Effector memory CD4-positive, alpha-beta T cell (primary cell): Measurements from ENCODE around the gene BLOC1S5.

ENCODE experiments used
- DNase-seq, 3 donors: peaks; one replicate each; pipeline ENCODE4 v3.0.0-alpha.2; 2020
- H3K27ac ChIP-seq: 2 replicates; pipeline ENCODE4 v1.7.0; 2013; ENCODE audit warnings: mild to moderate bottlenecking, low read length, moderate library complexity; ENCODE audit not compliant: insufficient read depth, poor library complexity, severe bottlenecking
- H3K27me3 ChIP-seq: replicated peaks from 2 replicates; pipeline ENCODE4 v1.7.0; 2013; ENCODE audit warnings: mild to moderate bottlenecking, low read length; ENCODE audit not compliant: insufficient read depth, control insufficient read depth, poor library complexity, severe bottlenecking
- H3K36me3 ChIP-seq: 2 replicates; pipeline ENCODE4 v1.7.0; 2013; ENCODE audit warnings: mild to moderate bottlenecking, low read length, moderate library complexity; ENCODE audit not compliant: control insufficient read depth, insufficient read depth
- H3K4me1 ChIP-seq: 2 replicates; pipeline ENCODE4 v1.7.0; 2013; ENCODE audit warnings: low read length, mild to moderate bottlenecking; ENCODE audit not compliant: control insufficient read depth, insufficient read depth, poor library complexity, severe bottlenecking
- H3K4me3 ChIP-seq: 2 replicates; pipeline ENCODE4 v1.7.0; 2013; ENCODE audit warnings: low read length, low read depth, mild to moderate bottlenecking; ENCODE audit not compliant: insufficient read depth, poor library complexity, severe bottlenecking
- H3K9me3 ChIP-seq: 2 replicates; pipeline ENCODE4 v1.7.0; 2013; ENCODE audit warnings: mild to moderate bottlenecking, low read length, moderate library complexity; ENCODE audit not compliant: control insufficient read depth

Gene BLOC1S5

DNA sequence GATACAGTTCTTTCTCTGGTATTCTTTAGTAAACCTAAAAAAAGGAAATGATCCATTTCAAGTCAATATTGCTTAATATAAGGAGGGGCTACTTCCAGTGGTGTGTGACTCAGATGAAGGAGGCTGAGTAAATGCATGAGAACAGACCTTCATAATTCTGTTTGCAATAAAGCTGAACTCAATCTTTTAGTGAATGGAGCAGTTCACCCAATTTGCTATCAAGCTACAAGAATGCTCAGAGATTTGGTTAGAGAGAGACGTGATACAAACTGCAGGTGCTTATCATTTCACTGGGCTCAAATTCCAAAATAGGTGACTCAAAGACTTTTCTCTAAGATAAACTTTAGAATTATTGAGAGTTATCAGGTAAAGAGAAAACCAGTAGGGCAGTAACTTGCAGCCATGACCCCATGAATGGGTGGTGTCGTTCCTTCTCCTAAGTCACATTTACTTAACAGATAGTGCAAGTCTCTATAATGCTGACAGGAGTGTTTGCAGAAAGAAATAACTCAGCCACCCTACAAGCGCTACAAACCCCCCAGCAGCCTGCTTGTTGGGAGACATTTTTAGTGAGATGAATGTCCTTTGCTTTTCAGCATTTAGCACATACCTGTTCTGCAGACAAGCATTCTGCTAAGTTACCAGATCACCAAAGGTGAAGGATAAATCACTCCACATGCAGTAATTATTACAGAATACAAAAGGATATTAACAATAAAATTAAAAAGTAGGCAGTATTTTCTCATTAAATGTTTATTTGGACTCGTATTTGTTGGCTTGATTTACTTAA lies 16.4 kb upstream of the BLOC1S5 start:
- H3K4me1 ChIP-seq = no peaks in the 10 kb centered on the region
- no peak overlapping the region for H3K27ac ChIP-seq
- H3K36me3 ChIP-seq = no peaks in the 10 kb centered on the region
- H3K27me3 ChIP-seq = no peaks in the 10 kb centered on the region
- no peak for DNase-seq
- no peak overlapping the region for H3K4me3 ChIP-seq
- H3K9me3 ChIP-seq = no peaks in the 10 kb centered on the region

DNA sequence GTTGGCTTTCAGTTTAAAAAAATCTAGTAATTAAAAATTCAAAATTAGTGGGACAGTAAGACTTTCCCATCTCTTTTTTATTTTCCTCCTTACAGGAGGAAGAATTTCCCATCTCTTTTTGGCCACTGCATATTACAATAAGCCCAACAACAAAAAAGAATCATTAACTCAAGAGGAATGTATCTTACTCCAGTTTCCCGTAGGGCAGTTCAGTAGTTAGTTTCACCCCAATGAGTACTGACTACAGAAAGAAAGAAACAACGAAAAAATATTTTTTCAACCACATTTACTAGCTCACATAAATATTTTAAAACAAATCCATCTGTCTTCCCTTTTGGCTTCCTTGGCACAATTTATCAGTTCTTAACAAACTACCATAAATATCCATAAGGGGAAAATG lies 14.9 kb upstream of the BLOC1S5 start:
- Histone ChIP-seq H3K27me3 (no peaks in the 10 kb centered on the region), H3K27ac (no peak overlapping the region), H3K36me3 (no peaks in the 10 kb centered on the region), H3K4me1 (no peaks in the 10 kb centered on the region), H3K4me3 (no peak overlapping the region), H3K9me3 (no peaks in the 10 kb centered on the region)
- DNase-seq = no peak

DNA sequence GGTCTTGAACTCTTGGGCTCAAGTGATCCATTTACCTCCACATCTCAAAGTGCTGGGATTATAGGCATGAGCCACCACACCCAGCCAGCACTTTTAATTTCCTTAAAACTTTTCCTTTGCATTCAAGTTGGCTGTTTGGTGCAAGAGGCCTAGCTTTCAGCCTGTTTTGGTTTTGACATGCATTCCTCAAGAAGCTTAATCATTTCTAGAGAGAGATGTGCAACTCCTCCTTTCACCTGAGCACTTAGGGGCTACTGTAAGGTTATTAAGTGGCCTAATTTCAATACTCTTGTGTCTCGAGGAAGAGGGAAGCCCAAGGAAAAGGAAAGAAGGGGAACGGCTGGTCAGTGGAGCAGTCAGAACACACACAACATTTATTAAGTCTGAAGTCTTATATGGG lies 13.8 kb upstream of the BLOC1S5 start:
- no peak overlapping the region for H3K27ac ChIP-seq
- no peaks in the 10 kb centered on the region for H3K9me3 ChIP-seq
- DNase-seq = no peak
- no peaks in the 10 kb centered on the region for H3K36me3 ChIP-seq
- no peaks in the 10 kb centered on the region for H3K4me1 ChIP-seq
- no peak overlapping the region for H3K4me3 ChIP-seq
- no peaks in the 10 kb centered on the region for H3K27me3 ChIP-seq

DNA sequence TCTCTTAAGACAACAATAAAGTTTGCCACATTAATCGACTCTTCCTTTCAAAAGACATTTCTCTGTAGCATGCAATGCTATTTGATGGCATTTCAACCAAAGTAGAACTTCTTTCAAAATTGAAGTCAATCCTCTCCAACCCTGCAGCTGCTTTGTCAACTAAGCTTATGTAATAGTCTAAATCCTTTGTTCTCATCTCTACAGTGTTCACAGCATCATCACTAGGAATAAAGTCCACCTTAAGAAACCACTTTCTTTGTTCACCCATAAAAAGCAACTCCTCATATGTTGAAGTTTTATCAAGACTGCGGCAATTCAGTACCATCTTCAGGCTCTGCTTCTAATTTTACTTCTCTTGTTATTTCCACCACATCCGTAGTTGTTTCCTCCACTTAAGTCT lies 11.5 kb upstream of the BLOC1S5 start:
- no peak overlapping the region for H3K27ac ChIP-seq
- H3K36me3 ChIP-seq = no peaks in the 10 kb centered on the region
- H3K9me3 ChIP-seq = no peaks in the 10 kb centered on the region
- no peaks in the 10 kb centered on the region for H3K4me1 ChIP-seq
- DNase-seq = no peak
- no peaks in the 10 kb centered on the region for H3K27me3 ChIP-seq
- H3K4me3 ChIP-seq = no peak overlapping the region

DNA sequence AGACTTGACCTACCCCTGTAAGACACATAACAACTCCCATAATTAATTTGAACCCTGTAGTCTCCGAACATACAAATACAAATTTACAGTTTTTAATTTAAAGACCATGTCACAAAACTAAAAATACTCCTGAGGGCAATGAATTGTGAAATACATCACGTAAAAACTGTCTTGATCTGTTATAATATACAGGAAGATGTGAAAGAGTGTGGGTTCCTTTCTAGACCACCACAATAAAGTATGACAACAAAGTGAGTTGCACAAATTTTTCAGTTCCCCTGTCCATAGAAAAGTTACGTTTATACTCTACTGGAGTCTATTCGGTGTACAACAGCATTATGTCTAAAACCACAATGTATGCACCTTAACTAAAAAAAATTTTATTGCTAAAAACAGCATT lies 11.0 kb upstream of the BLOC1S5 start:
- H3K27ac ChIP-seq = no peak overlapping the region
- no peaks in the 10 kb centered on the region for H3K9me3 ChIP-seq
- H3K27me3 ChIP-seq = no peaks in the 10 kb centered on the region
- H3K36me3 ChIP-seq = no peaks in the 10 kb centered on the region
- no peaks in the 10 kb centered on the region for H3K4me1 ChIP-seq
- DNase-seq = no peak
- no peak overlapping the region for H3K4me3 ChIP-seq

DNA sequence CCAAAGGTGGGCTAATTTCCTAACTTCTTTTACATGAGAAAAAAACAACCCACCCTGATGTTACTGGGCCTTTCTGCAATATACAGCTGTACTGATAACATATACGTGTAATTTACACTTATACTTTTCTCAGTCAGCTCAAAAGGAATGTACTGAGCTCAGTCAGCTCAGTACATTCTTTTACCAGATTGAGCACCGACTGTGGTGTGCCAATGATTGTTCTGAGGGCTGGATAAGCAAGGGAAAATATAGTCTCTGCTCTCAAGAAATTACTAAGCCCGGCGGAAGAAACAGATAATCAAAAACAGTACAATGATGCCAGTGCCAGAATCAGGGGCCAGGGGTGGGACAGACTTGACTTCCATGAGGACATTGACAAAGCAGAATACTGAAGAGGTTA lies 10.0 kb upstream of the BLOC1S5 start:
- Histone ChIP-seq H3K27ac (no peak overlapping the region), H3K27me3 (no peaks in the 10 kb centered on the region), H3K4me3 (no peak overlapping the region), H3K9me3 (no peaks in the 10 kb centered on the region), H3K4me1 (no peaks in the 10 kb centered on the region), H3K36me3 (no peaks in the 10 kb centered on the region)
- DNase-seq = no peak

DNA sequence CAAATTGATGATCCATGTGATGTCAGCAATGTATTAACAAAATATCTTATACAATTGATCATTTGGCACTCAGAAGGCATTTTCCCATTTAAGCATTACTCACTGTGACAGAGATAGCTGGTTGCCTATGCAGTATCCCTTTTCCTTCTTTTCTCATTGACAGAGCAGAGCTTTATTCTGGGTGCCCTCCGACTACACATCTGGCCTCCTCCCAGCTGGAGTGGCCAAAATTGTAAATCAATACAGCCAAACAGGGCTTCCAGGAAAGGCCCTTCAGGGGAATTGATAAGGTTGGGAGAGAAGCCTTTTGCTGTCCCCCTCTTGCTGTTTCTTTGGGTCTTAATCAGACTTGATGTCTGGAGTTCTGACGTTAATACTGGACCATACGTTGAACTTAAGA lies 9.6 kb upstream of the BLOC1S5 start:
- H3K4me1 ChIP-seq = no peaks in the 10 kb centered on the region
- H3K4me3 ChIP-seq = no peak overlapping the region
- no peaks in the 10 kb centered on the region for H3K36me3 ChIP-seq
- no peaks in the 10 kb centered on the region for H3K27me3 ChIP-seq
- no peak overlapping the region for H3K27ac ChIP-seq
- DNase-seq = no peak
- no peaks in the 10 kb centered on the region for H3K9me3 ChIP-seq

DNA sequence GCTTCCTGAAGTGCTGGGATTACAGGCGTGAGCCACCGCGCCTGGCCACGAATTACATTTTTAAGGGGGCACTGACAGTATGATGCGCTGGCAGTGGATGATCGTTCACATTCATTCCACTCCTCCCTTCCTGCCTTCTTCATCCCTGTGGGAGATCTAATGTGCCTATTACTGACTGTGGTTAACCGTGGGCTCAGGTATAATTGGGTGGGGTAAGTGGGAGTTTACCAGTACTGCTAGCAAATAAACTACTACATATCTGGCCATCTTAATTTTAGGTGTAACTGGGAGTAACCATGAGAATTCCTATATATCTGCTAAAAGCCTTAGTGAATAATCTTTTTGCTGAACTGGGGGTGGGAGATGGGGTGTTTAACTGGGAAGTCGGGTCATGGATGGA lies 6.5 kb upstream of the BLOC1S5 start:
- Histone ChIP-seq H3K4me3 (no peak overlapping the region), H3K27me3 (no peaks in the 10 kb centered on the region), H3K4me1 (no peaks in the 10 kb centered on the region), H3K27ac (no peak overlapping the region), H3K36me3 (no peaks in the 10 kb centered on the region), H3K9me3 (no peaks in the 10 kb centered on the region)
- DNase-seq = no peak

DNA sequence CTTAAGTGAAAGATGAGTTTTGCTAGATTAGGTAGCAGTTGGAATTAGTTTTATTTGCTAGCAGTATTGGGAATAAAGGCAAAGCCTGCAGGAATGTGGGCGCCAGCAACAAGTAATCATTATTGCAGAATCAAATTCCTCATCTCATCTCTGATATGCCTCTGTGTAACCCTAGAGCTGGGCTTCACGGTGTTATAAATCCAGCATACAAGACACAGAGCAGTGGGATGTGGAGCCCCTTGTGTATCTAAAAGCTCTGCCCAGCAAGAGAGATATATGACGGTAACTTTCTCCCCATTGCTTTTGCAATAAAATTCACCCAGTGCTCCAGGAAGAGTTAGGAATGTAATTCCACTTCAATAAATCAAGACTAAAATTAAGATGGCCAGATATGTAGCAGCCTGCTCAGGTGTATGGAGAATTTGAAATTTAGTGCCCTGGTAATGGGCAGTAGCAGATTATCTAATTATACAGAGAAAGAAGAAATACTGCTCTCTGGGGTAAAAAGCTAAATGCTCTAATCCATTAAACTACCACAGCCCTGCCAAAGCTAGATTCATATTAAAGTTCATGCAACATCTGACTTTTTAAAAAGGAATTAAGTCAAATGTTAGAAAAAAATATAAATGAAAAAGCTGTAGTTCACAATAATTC lies 5.6 kb upstream of the BLOC1S5 start:
- no peak overlapping the region for H3K27ac ChIP-seq
- no peaks in the 10 kb centered on the region for H3K4me1 ChIP-seq

DNA sequence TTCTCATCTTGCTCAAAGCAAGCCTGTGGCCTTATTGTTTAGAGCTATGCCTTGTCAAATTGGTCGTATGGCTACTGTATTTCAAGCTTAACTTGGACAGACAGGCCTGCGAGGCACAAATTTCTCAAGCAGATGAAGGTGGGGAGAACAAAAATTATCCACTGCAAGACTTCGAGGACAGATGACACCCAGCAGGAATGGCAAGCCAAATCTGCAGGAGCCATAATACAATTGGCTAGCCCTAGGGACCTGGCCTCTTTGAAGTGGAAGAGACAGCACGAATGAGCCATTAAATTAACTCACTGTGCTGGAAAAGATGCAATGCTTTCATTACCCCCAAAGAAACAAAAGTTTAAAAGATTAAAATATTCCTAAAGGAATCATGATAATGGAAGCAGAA lies 5.0 kb upstream of the BLOC1S5 start:
- H3K36me3 ChIP-seq = no peaks in the 10 kb centered on the region
- no peak overlapping the region for H3K4me3 ChIP-seq
- no peaks in the 10 kb centered on the region for H3K9me3 ChIP-seq
- no peak overlapping the region for H3K27ac ChIP-seq
- no peak for DNase-seq
- no peaks in the 10 kb centered on the region for H3K4me1 ChIP-seq
- no peaks in the 10 kb centered on the region for H3K27me3 ChIP-seq

More for the DNA sequence above, 5.6 kb upstream of the BLOC1S5 start:
- H3K27me3 ChIP-seq = no peaks in the 10 kb centered on the region
- DNase-seq = no peak
- H3K36me3 ChIP-seq = no peaks in the 10 kb centered on the region
- H3K9me3 ChIP-seq = no peaks in the 10 kb centered on the region
- H3K4me3 ChIP-seq = no peak overlapping the region
